GM12801 (cell line): ENCODE measurements around the gene ULBP1.

ENCODE experiments used
- TF ChIP-seq, protein P1 (sequence below): IDR thresholded peaks from one replicate; pipeline ENCODE4 v1.5.1; 2011; ENCODE audit warnings: control low read depth; ENCODE audit not compliant: insufficient read length; ENCODE audit errors: extremely low read depth

ULBP1 gene

DNA sequence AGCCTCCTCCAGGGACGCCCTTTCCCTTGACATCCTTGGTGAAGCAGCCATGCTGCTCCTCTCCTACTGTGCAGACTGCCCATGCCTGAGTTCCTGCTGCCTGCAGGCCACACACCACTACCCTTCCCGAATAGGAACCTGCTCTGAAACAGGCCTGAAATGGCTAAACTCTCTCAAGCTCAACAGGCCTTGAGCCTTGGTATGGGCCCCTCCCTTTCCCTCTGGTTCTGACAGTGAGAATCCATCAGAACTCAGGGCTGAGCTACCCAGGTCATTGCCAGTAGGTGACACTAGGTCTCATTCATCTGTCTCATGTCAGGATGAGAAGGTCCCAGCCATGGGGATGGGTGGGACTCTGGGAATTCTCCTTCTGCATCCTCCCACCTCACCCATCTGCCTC, 35.9 kb downstream of the ULBP1 start:
- TF ChIP-seq, protein P1, sequence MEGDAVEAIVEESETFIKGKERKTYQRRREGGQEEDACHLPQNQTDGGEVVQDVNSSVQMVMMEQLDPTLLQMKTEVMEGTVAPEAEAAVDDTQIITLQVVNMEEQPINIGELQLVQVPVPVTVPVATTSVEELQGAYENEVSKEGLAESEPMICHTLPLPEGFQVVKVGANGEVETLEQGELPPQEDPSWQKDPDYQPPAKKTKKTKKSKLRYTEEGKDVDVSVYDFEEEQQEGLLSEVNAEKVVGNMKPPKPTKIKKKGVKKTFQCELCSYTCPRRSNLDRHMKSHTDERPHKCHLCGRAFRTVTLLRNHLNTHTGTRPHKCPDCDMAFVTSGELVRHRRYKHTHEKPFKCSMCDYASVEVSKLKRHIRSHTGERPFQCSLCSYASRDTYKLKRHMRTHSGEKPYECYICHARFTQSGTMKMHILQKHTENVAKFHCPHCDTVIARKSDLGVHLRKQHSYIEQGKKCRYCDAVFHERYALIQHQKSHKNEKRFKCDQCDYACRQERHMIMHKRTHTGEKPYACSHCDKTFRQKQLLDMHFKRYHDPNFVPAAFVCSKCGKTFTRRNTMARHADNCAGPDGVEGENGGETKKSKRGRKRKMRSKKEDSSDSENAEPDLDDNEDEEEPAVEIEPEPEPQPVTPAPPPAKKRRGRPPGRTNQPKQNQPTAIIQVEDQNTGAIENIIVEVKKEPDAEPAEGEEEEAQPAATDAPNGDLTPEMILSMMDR, result no peak

DNA sequence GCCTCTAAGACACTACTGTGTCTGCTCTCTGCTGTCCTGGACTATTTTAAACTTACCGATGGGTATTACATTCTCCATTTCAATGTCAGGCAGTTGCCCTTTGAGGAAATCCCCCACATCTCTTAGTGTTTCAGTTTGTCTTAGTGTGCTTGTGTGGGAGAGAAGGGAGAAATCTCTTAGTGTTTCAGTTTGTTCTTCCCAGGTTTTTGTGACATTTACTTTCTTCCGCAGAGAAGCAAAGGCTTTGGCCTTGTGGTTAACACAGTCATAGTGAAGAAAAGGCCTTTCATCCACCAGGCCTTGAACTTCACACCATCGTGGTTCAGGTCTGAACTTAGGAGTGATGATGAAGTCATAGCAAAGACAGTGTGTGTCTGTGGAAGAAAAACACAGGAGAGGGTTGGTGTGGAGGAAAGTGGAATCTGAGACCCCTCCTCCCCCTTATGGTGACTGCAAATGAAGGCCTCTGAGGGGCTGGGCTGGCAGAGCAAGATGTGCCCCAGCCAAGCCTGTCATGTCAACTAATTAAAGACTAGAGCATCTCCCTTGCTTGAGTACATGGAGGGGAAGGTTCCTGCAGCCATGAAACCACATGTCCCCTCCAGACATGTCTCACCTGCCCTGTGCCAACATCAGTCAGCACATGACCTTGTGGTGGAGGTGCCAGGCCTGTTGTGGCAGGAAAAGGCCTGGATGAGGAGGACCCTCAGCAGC, 37.7 kb downstream of the ULBP1 start:
- TF ChIP-seq, protein P1, result no peak

DNA sequence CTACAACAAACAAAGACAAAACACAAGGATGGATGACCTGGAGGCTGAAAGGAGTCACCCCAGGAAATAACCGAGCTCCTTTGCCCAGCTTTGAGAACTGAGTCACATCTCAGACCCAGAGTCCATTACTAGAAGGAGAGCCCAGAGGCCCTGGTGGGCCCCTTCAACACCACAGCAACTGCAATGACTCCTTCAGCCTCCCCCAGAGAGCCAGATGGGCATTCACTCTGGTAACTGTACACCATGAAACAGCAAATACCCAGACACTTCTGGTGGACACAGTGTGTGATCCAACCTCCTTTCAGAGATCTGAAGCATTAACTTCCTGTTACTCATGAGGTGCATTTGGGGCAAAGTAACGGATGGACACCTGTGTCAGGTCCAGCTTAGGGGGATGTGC, 39.0 kb downstream of the ULBP1 start:
- TF ChIP-seq, protein P1, result no peak

DNA sequence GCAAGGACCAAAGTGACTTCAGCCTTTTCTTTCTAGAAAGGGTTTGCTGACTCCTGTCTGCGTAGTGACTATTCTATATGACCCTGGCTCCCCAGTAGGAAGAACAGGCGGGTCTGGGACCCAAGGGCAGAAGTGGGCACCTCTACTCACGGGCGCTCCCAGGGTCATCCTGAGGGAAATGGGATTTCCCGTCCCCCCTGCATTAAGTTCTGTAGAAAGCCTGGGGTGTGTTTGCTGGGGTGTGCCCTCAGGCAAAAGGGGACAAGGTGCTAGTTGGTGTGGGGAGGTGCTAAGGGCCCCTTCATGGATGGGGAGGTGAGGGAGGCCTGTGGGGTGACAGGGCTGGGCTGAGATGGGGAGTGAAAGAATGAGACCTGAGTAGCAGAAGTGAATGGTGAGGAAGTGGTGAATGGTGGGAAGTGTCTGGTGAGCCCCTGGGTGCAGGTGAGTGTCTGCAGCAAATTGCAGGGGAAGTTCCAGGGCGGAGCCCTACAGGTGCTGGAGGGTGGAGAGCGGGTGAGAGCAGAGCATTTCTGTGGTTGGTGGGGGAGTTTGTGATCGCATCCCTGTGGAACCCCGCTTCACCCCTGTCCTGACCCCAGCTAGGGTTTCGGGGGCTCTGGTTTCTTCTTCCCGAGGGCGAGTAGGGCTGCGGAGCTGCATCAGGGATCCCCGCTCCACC, 40.5 kb downstream of the ULBP1 start:
- TF ChIP-seq, protein P1, result no peak

DNA sequence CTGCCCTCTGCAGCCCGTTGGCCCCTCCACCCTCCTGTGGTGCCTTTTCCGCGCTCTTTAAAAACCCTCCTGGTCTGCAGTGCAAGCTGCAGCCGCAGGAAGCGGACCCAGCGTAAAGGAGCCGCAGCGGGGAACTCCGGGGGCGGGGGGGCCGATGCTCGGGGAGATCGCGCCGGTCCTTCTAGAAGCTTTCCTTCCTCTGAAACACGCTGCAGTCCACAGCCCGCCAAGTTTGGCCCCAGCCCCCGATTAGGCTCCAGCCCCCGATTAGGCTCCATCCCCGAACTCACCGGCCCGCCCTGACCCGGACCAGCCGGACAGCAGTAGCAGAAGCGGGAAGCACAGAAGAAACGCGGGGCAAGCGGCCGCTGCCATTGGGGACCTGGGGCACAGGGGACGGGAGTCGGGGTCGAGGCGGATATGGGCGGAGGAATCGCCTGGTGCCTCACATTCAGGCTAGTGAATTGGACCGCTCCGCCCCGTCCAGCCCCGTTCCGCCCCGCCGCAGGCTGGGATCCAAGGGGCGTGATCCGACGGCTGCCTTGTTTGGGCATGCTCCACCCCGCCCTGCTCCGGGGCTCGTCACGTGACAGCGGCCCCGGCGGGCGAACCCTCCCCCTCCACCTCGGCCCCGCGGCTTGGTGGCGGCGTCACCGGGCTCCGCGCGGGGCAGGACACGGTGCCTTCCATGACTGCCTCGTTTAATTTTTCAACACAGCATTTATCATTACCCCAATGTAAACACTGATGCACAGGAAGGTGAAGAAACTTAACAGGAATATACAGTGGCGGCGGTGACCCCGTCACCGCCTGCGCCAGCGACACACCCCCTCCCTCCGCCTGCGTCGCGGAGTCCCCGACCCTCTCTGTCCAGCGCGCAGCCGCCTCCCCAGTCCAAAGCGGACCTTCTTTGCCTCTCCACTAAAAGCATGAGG, 41.3 kb downstream of the ULBP1 start:
- TF ChIP-seq, protein P1, result no peak

DNA sequence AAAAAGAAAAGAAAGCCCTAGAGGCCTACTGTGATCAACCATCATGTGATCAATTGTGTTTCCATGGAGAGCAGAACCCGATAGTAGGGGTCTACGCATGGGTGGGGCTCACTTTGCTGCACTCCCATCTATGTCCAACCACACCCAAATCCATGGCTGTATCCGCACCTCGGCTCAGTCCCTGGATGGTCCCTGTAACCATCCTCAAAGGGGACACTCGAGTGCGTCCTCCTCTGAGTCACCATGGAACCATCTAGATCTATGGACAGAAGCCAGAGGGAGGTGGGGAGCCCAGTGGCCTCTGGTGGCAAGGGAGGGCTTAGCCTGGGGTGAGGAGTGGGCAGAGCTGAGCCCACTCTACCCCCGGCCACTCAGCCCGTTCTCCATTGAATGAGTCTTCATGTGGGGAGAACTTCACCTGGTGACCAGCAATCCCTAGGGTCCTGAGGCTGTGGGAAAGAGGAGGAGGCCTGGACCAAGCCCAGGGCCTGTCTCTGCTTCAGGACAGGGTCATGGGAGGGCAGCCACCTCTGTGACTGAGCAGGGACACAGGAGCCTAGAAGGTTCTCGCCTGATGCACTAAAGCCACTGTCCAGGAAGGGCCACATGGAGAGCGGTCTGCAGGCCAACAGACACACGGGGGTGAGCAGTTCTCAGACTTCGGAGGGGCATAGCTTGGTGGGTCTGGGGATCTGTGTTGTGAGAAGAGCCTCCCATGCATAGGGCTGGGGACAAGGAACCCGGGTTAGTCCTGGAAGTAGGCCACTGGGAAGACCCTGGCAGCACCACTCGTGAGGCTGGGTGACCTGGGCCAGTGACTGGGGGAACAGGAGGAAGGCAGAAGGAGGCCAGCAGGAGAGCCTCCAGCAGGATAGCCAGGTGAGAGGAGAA, 42.3 kb downstream of the ULBP1 start:
- TF ChIP-seq, protein P1, result no peak
